Putamen (tissue), 1 donor: ENCODE measurements around the gene ADAM29.
"Not testable (repeated sequence)": the region's sequence is repeated elsewhere in the genome, so short reads cannot be mapped to it uniquely, and the experiment has no call there.

Experiments
- DNase-seq: peaks from one replicate; pipeline ENCODE4 v3.0.0-alpha.2; 2016; ENCODE audit warnings: low spot score

The ADAM29 gene

DNA sequence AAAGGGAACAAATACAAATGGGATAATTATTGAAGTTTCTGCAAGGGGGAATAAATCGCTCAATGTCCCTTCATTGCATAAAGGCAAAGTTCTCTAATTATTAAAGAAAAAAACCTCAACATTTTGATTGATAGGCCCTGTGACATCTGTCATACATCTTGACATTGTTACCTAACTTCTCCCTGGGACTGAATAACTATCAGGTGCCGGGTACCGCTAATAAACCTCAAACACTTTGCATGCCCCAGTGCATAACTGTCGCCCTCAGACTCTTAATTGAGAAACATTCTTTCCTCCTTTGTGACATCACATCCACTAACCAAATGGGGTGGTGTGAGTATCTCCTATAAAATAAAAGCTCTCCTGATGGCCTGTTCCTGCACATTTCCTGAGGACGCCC lies at the start of gene ADAM29:
Gene ADAM29, plus strand, starts transcription at position 301 of the 400 bp plus-strand sequence. CDS start 57,168 bp downstream, outside the sequence.
- DNase-seq = no peak

- no peak for DNase-seq
Observed at GRCh38 chr4:174869339-174869738, 48.8 kb upstream of the ADAM29 start.

- DNase-seq = no peak
Observed at GRCh38 chr4:174870311-174870710, 47.8 kb upstream of the ADAM29 start.

GRCh38 chr4:174871407-174871806 lies 46.8 kb upstream of the ADAM29 start:
- DNase-seq = no peak

- DNase-seq = not testable (repeated sequence)
Observed at GRCh38 chr4:174873146-174873545, 45.0 kb upstream of the ADAM29 start.

GRCh38 chr4:174873931-174874330 lies 44.2 kb upstream of the ADAM29 start:
- DNase-seq = no peak

- DNase-seq = no peak
Observed at GRCh38 chr4:174874898-174875297, 43.3 kb upstream of the ADAM29 start.

GRCh38 chr4:174880001-174880400 lies 38.2 kb upstream of the ADAM29 start:
- DNase-seq = no peak

GRCh38 chr4:174882317-174882992 lies 35.7 kb upstream of the ADAM29 start:
- DNase-seq = no peak

- DNase-seq = no peak
Observed at GRCh38 chr4:174907508-174907907, 10.7 kb upstream of the ADAM29 start.

DNA sequence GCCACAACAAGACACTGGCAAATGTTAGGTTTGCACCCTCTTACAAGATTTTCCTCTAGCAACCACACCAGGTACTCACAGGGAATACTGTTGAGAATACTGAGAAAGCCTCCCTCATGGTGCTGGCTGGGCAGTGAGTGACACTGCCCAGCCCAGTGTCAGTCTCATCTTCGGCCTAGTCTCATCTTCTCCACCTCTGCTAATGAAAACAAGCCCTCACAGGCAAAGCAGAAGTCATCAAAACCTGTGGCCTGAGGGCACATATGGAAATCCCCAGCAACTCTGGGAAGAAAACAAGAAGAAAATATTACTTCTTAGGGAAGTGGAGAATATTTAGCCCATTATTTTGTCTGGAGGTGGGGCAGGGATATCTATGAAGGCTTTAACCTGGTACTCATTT lies 7.9 kb upstream of the ADAM29 start:
- no peak for DNase-seq

DNA sequence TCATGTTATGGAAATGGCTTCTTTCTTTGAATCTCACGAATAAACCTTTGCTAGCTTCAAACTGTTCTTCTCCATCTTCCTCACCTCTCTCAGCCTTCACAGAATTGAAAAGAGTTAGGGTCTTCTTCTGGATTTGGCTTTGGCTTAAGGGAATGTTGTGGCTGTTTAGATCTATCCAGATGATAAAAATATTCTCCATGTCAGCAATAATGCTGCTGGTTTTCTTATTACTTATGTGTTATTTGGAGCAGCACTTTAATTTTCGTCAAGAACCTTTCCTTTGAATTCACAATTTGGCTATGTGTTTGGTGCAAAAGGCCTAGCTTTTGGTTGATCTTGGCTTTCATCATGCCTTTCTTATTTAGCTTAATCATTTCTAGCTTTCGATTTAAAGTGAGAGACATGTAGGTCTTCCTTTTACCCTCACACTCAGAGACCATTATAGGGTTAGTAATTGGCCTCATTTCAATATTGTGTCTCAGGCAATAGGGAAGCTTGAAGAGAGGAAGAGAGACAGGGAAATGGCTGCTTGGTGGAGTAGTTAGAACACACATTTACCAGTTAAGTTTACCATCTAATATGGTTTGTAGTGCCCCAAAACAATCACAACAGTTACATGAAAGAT lies 5.1 kb upstream of the ADAM29 start:
- no peak for DNase-seq

DNA sequence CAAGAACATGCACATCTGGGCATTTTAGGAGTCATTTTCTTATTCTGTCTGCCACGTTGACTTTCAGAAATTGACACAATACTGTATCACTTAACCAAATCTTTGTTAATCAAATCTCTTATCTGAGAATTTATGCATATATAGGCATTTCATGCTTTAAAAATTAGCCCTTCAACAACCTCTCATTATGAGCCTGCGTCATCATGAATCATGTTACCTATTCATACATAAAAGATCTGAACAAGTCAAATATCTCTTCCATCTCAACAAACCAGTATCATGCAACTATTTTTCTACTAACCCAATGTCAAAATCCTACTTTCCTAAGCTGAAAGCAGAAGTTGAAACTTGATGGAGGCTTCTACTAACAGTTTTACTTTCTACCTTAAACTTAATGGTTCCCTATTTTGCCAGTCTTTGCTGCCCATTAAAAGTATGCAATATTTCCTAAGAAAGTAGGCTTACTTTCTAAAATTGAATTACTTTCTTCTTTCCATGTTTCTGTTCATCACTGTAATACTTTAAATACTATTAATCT lies 1.8 kb downstream of the ADAM29 start:
- DNase-seq = no peak

DNA sequence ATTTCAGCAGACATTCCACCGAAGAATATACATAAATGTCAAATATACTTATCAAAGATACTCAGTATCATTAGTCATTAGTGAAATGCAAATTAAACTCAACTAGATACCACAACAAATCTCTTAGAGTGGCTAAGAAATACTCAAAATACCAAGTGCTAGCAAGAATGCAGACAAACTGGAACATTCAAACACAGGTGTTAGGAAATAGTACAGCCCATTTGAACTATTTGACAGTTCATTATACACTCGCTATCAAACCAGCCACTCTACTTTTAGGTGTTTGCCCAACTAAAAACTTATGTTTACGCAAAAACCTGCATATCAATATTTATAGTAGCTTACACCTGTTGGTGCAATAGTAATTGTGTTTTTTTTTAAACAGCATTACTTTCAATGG lies 8.8 kb downstream of the ADAM29 start:
- DNase-seq = no peak

- no peak for DNase-seq
Observed at GRCh38 chr4:174928174-174928573, 10.0 kb downstream of the ADAM29 start.

DNA sequence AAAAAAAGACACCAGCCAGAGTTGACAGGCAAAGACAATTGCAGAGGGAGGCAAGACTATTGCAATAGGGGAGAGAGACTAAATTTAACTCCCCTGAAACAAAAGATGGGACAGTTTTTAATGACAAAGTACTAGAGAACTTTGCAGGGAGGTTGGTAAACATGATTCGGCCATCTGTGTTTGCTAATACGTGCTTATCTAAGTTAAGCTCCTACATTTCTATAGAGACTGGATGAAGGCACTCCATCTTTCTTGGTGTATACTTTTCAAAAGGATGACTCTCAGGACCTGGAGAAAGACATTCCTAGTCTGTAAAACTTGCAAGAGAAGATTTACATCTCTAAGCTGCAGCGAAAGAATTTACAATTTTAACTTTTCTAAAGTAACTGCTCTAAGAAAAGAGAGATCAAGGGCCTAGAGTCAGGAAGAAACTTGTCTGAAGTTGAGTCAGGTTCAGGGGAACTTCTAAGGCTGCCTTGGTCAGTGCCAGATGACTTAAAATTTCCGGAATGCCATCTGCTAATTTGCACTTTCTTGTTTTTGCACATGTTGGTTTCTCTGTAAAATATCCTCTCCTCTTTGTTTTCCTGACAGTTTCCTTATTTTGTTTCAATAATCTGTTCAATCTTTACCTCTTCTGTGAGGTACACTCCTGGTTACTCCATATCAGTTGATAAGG lies 10.6 kb downstream of the ADAM29 start:
- DNase-seq = no peak

- DNase-seq = no peak
Observed at GRCh38 chr4:174929346-174929745, 11.2 kb downstream of the ADAM29 start.

DNA sequence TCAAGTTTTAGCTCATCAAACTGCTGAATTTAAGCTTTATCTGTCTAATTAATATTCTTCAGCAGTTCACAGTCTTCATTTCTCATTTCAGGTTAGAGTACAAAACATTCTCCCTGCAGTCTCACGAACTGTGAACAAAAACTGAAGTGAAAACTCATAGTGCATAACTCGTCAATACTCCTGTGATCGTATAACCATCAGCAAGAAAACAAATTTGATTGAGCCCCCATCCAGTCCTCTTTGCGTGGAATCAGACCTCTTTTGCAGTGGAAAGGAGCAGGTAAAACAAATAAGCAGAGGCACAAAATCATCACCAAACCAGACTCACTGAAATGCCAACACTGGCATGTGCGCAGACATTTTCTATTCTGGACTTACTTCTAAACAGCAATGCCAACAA lies 12.7 kb downstream of the ADAM29 start:
- no peak for DNase-seq

DNA sequence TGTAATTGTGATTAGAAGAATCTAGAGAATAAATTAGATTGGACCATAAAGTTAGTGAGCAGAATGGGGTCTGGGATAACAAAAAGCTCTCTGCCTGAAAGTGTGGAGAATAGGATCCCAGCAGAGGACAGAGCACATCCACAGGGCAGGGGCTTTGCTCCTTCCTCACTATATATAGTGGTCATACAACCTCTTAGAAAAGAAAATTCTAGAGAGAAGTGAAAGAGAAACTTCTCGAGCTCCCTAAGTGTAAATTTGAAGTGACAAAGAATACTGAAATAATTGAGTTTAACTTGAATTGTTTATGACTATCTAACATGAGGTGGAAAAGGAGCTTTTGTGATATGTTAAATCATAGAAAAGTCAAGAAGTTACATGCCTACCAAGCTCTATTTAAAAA lies 14.9 kb downstream of the ADAM29 start:
- DNase-seq = no peak

DNA sequence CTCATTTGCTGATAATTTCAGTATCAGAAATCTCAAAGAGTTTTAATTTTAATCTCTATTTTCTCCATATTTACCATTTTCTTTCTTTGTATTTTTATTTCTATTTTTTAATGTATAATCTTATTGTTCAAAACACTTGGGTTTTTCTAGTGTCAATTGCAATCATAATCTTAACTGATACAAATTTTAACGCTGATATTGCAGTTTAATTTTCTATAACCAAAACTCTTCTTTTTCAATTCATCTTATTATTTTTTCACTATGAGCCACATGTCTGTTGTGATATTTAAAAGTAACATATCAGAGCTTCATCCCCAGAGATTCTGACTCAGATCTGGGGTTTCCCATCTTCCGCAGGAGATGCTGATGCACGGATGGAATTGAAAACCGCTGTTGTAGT lies 16.2 kb downstream of the ADAM29 start:
- no peak for DNase-seq

DNA sequence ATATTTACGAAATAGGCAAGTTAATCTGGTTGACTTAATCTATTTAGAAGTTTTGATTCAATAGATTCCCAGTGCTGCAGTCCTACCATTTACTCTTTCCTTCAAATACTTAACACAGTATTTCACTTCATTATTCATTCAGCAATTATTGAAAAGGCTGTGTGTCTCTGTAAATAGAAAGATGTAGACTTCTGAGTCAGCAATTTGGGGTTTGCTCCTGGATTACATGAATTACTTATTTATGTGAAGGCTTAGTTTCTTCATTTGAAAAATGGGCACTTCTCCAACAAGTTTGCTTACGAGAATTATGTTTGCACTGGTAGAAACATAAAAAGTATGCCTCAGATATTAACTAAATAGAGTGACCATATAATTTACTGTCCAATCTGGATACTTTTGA lies 17.4 kb downstream of the ADAM29 start:
- no peak for DNase-seq

- no peak for DNase-seq
Observed at GRCh38 chr4:174940002-174940401, 21.8 kb downstream of the ADAM29 start.

- no peak for DNase-seq
Observed at GRCh38 chr4:174946246-174946645, 28.1 kb downstream of the ADAM29 start.
